ENCODE results near the gene C17orf58. TPM values are rescaled to one million over a fixed set of nuclear protein-coding genes. Genes with fewer than 3 reads are reported as not detected.

Gene C17orf58
- total RNA-seq, 4 donors from 2014 or later, result 5.0 to 13.0 (median 9.5) TPM

DNA sequence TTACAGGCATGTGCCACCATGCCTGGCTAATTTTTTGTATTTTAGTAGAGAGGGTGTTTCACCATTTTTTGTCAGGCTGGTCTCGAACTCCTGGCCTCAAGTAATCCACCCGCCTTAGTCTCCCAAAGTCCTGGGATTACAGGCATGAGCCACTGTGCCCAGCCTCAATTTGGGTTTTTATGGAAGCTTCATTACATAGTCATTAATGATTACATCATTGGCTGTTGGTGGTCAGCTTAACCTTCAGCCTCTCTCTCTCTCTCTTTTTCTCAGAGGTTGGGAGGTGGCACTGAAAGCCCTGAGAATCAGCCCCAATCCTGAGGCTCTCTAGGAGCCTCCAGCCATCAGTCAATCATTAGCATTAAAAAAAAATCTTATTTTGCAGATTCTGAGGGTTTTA, 45.3 kb downstream of the C17orf58 start:
- TF ChIP-seq POLR2A (IDR thresholded peaks at IDR 0.05), result no peak
- TF ChIP-seq, protein P1, sequence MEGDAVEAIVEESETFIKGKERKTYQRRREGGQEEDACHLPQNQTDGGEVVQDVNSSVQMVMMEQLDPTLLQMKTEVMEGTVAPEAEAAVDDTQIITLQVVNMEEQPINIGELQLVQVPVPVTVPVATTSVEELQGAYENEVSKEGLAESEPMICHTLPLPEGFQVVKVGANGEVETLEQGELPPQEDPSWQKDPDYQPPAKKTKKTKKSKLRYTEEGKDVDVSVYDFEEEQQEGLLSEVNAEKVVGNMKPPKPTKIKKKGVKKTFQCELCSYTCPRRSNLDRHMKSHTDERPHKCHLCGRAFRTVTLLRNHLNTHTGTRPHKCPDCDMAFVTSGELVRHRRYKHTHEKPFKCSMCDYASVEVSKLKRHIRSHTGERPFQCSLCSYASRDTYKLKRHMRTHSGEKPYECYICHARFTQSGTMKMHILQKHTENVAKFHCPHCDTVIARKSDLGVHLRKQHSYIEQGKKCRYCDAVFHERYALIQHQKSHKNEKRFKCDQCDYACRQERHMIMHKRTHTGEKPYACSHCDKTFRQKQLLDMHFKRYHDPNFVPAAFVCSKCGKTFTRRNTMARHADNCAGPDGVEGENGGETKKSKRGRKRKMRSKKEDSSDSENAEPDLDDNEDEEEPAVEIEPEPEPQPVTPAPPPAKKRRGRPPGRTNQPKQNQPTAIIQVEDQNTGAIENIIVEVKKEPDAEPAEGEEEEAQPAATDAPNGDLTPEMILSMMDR (IDR thresholded peaks at IDR 0.05), result no peak
- Histone ChIP-seq H3K4me1 (no peaks in the 10 kb centered on the region), H3K9me3 (no peaks in the 10 kb centered on the region), H3K27ac (no peak overlapping the region), H3K27me3 (no peaks in the 10 kb centered on the region), H3K36me3 (peaks cover 0 to 82% (median 0%) of the 10 kb centered on the region in 3 donors), H3K4me3 (no peak overlapping the region)
- DNase-seq, result no peak

DNA sequence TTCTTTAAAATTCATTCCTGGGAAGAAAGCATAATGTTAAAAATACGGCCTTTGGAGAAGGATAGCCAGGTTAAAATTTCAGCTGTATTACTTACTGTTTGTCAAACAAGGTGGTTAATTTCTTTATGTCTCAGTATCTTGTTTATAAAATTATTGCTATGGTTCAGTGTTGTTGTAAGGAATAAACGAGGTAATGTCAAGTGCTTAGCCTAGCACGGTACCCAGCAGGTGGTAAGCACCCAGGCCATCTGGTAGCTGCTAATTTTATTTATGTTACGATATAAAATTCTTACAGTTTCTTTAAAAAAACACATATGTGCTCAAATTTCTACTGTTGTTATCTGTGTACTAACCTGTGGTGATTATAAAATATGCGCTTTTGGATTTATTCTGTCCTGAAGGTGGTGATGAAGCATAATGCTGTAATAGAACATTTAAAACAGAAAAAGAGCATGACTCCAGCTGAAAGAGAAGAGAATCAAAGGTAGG, 48.9 kb downstream of the C17orf58 start:
- Histone ChIP-seq H3K27me3 (no peaks in the 10 kb centered on the region), H3K36me3 (peaks cover 0 to 91% (median 0%) of the 10 kb centered on the region in 3 donors), H3K4me3 (no peak overlapping the region), H3K9me3 (no peaks in the 10 kb centered on the region), H3K4me1 (no peaks in the 10 kb centered on the region), H3K27ac (no peak overlapping the region)
- no peak for TF ChIP-seq POLR2A (IDR thresholded peaks at IDR 0.05)
- TF ChIP-seq, protein P1 (IDR thresholded peaks at IDR 0.05), result no peak
- no peak for DNase-seq

DNA sequence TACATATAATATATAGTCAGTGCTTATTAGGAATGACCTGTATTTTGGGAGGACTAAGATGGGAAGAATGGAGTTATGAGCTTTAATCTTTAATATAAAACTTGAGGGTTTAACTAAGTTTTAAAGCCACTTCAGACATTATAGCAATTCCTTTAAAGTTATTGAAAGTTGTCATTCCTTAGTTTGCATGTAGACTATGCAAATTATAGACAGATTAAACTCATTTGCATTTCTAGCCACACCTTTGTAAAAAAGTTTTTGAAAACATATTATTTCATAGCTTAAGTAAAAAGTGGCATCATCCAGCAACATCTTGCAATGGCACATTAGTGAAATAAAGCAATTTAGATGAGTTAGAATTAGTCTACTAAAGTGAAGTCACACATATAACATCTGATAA, 49.8 kb downstream of the C17orf58 start:
- H3K27me3 ChIP-seq, result no peaks in the 10 kb centered on the region
- H3K27ac ChIP-seq, result no peak overlapping the region
- DNase-seq, result no peak
- H3K36me3 ChIP-seq, result peaks cover 0 to 92% (median 0%) of the 10 kb centered on the region in 3 donors
- H3K9me3 ChIP-seq, result no peaks in the 10 kb centered on the region
- no peak for TF ChIP-seq POLR2A (IDR thresholded peaks at IDR 0.05)
- TF ChIP-seq, protein P1 (IDR thresholded peaks at IDR 0.05), result no peak
- H3K4me3 ChIP-seq, result no peak overlapping the region
- no peaks in the 10 kb centered on the region for H3K4me1 ChIP-seq

DNA sequence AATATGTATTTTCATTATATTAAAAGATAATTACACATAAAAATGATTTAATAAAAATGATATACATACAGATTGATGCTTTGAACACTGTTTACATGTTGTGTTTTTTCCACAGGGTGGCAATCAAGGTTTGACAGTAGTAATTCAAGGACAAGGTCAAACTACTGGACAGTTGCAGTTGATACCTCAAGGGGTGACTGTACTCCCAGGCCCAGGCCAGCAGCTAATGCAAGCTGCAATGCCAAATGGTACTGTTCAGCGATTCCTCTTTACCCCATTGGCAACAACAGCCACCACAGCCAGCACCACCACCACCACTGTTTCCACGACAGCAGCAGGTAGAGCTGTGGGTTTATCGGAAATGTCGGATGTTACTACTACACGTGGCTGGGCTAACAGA, 52.2 kb downstream of the C17orf58 start:
- DNase-seq, result no peak
- H3K9me3 ChIP-seq, result no peaks in the 10 kb centered on the region
- H3K36me3 ChIP-seq, result peaks cover 0 to 100% (median 0%) of the 10 kb centered on the region in 3 donors
- H3K27ac ChIP-seq, result no peak overlapping the region
- H3K4me3 ChIP-seq, result no peak overlapping the region
- H3K4me1 ChIP-seq, result no peaks in the 10 kb centered on the region
- H3K27me3 ChIP-seq, result no peaks in the 10 kb centered on the region
- TF ChIP-seq, protein P1 (IDR thresholded peaks at IDR 0.05), result no peak
- no peak for TF ChIP-seq POLR2A (IDR thresholded peaks at IDR 0.05)

DNA sequence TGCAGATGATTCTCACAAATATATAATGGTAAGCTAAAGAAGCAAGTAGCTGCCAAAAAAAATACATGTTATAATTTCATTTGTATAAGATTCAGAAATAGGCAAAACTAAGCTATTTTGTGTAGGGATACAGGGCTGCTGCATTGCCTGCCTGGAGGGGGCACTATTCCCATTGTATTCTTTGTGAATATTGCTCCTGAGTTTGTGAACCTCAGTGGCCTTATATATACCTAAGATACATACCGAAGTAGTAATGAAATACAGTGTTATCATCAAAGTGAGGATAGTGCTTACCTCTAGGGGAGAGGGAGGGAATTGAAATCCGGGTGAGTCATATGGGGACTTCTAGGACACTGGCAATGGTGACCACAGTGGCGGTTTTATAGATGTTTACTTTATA, 53.5 kb downstream of the C17orf58 start:
- Histone ChIP-seq H3K27ac (no peak overlapping the region), H3K27me3 (no peaks in the 10 kb centered on the region), H3K4me1 (no peaks in the 10 kb centered on the region), H3K9me3 (no peaks in the 10 kb centered on the region), H3K4me3 (no peak overlapping the region), H3K36me3 (peaks cover 0 to 97% (median 0%) of the 10 kb centered on the region in 3 donors)
- no peak for TF ChIP-seq POLR2A (IDR thresholded peaks at IDR 0.05)
- TF ChIP-seq, protein P1 (IDR thresholded peaks at IDR 0.05), result peak in 3 of 6 experiments; percentile 14 to 28 (median 16)
- no peak for DNase-seq

Small RNA genes within 50 kb of the gene (small RNA-seq; reads per million reads assigned to genes)
- 0 reads per million in 2 donors for gene RN7SL622P

Other genes starting within 250 kb of the C17orf58 start
- 100 to 1,000 TPM in 2 of 4 donors, 10 to 100 TPM in 2; 70.2 to 305 (median 109) TPM for gene BPTF, start 171.0 kb downstream of the C17orf58 start, total RNA-seq
- gene KPNA2, start 39.3 kb upstream of the C17orf58 start, total RNA-seq, result 10 to 100 TPM; 11.7 to 21.5 (median 15.2) TPM